K562 (cell line): ENCODE measurements around the gene TNC.

ENCODE experiments used
- ELF4 ChIP-seq: fragments of 450-650 bp; formaldehyde crosslinking; IDR thresholded peaks from 2 replicates; pipeline ENCODE4 v1.4.0; 2022; ENCODE audit warnings: missing genetic modification characterization
- ETV6 ChIP-seq, 3 experiments: fragments of 150-350 bp in 1 of 3; sonication (generic) in 1 of 3; formaldehyde crosslinking in 1 of 3; IDR thresholded peaks; 2 replicates each; pipeline versions ENCODE4 v1.6.1 to v1.8.0; 2014 to 2022; ENCODE audit warnings: borderline replicate concordance in 2 of 3, low read depth in 2 of 3, antibody characterized with exemption in 1 of 3, low read length in 1 of 3, mild to moderate bottlenecking in 1 of 3, missing genetic modification reagents in 1 of 3
- FOXK1 ChIP-seq: sonication (generic); formaldehyde crosslinking; IDR thresholded peaks from 2 replicates; pipeline ENCODE4 v1.8.0; 2022; ENCODE audit warnings: missing genetic modification reagents, mild to moderate bottlenecking, borderline replicate concordance
- HIVEP1 ChIP-seq: fragments of 250-450 bp; sonication (Bioruptor Pico); IDR thresholded peaks from 2 replicates; pipeline ENCODE4 v1.4.0; 2020; ENCODE audit warnings: mild to moderate bottlenecking
- HNRNPL ChIP-seq: fragments of 200-400 bp; formaldehyde crosslinking; IDR thresholded peaks from 2 replicates; pipeline ENCODE4 v1.6.1; 2017; ENCODE audit warnings: low read depth, mild to moderate bottlenecking, low read length
- TEAD2 ChIP-seq: fragments of 450-650 bp; IDR thresholded peaks from 2 replicates; pipeline ENCODE4 v1.6.1; 2016; ENCODE audit warnings: missing genetic modification characterization, control low read depth, missing compliant biosample characterization
- ZKSCAN8 ChIP-seq: fragments of 200-800 bp; sonication (Bioruptor generic); IDR thresholded peaks from 2 replicates; pipeline ENCODE4 v1.6.1; 2016; ENCODE audit warnings: missing genetic modification characterization, missing compliant biosample characterization
- TF ChIP-seq, protein P1 (sequence below), 2 experiments: fragments of 200-800 bp in 1 of 2; sonication (Bioruptor generic) in 1 of 2; sonication (generic) in 1 of 2; formaldehyde crosslinking in 1 of 2; IDR thresholded peaks in 1 of 2; conservative IDR thresholded peaks in 1 of 2; 2 replicates each; pipeline versions ENCODE4 v1.5.0 to v1.6.1; 2016 to 2020; ENCODE audit warnings: missing compliant biosample characterization in 1 of 2, missing genetic modification characterization in 1 of 2, missing genetic modification reagents in 1 of 2

GRCh38 chr9:115162946-115163345 is 45.0 kb upstream of the TNC start:
- no peak for TF ChIP-seq ELF4 (CRISPR knock-in tag)
- TF ChIP-seq, protein P1, sequence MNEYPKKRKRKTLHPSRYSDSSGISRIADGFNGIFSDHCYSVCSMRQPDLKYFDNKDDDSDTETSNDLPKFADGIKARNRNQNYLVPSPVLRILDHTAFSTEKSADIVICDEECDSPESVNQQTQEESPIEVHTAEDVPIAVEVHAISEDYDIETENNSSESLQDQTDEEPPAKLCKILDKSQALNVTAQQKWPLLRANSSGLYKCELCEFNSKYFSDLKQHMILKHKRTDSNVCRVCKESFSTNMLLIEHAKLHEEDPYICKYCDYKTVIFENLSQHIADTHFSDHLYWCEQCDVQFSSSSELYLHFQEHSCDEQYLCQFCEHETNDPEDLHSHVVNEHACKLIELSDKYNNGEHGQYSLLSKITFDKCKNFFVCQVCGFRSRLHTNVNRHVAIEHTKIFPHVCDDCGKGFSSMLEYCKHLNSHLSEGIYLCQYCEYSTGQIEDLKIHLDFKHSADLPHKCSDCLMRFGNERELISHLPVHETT (CRISPR knock-in tag; conservative IDR thresholded peaks at IDR 0.05 in 1 of 2, IDR thresholded peaks at IDR 0.05 in 1 of 2): no peak
- no peak for TF ChIP-seq ZKSCAN8 (CRISPR knock-in tag)
- TF ChIP-seq FOXK1 (CRISPR knock-in tag): no peak
- no peak for TF ChIP-seq ETV6 (IDR thresholded peaks at IDR 0.05; ENCODE audit: borderline replicate concordance in 1 of 2, low read depth in 2 of 2, low read length in 1 of 2)
- no peak for TF ChIP-seq ETV6 (CRISPR knock-in tag; IDR thresholded peaks at IDR 0.05; ENCODE audit: borderline replicate concordance)
- no peak for TF ChIP-seq TEAD2 (tag)
- TF ChIP-seq HIVEP1 (CRISPR knock-in tag): no peak
- TF ChIP-seq HNRNPL: no peak
